PC-3 (cell line): ENCODE measurements around the gene GJC1.

Experiments used
- EZH2 ChIP-seq: fragments of 300-600 bp; sonication (generic); IDR thresholded peaks from one replicate; pipeline ENCODE4 v1.6.1; 2017; ENCODE audit warnings: antibody characterized with exemption, mild to moderate bottlenecking, low read length; ENCODE audit not compliant: unreplicated experiment
- EZH2phosphoT487 ChIP-seq: fragments of 300-600 bp; sonication (generic); IDR thresholded peaks from 2 replicates; pipeline ENCODE4 v1.6.1; 2018; ENCODE audit warnings: mild to moderate bottlenecking, antibody characterized with exemption, low read length, borderline replicate concordance
- TF ChIP-seq, protein P1 (sequence below): fragments of 300-600 bp; sonication (generic); conservative IDR thresholded peaks from 2 replicates; pipeline ENCODE4 v1.5.1; 2017; ENCODE audit warnings: antibody characterized with exemption, low read depth, mild to moderate bottlenecking, low read length

GRCh38 chr17:44749076-44749979 lies 80.8 kb downstream of the GJC1 start:
- TF ChIP-seq, protein P1, sequence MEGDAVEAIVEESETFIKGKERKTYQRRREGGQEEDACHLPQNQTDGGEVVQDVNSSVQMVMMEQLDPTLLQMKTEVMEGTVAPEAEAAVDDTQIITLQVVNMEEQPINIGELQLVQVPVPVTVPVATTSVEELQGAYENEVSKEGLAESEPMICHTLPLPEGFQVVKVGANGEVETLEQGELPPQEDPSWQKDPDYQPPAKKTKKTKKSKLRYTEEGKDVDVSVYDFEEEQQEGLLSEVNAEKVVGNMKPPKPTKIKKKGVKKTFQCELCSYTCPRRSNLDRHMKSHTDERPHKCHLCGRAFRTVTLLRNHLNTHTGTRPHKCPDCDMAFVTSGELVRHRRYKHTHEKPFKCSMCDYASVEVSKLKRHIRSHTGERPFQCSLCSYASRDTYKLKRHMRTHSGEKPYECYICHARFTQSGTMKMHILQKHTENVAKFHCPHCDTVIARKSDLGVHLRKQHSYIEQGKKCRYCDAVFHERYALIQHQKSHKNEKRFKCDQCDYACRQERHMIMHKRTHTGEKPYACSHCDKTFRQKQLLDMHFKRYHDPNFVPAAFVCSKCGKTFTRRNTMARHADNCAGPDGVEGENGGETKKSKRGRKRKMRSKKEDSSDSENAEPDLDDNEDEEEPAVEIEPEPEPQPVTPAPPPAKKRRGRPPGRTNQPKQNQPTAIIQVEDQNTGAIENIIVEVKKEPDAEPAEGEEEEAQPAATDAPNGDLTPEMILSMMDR, result no peak
- TF ChIP-seq EZH2, result no peak
- TF ChIP-seq EZH2phosphoT487, result no peak
